ENCODE results near the gene DEFB118.

Gene DEFB118

DNA sequence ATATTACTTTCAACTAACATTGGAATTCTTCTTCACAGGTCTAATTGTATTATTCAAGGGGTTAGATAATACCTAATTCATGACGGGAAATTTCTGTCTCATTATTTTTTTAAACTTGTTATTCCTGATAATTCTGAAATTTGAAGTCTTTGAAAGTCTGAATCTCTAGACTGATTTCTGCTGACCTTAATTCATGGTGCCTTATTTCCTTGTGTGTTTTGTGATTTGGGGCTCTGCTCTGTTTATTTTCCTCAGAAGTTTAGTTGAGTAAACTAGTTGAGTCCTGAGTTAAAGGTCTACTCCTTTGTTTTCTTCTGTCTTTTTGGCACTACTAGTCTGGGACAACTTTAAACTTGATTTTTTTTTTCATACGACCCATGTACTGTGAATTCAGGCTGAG is 5.9 kb downstream of the DEFB118 start:
- TF ChIP-seq, protein P1, sequence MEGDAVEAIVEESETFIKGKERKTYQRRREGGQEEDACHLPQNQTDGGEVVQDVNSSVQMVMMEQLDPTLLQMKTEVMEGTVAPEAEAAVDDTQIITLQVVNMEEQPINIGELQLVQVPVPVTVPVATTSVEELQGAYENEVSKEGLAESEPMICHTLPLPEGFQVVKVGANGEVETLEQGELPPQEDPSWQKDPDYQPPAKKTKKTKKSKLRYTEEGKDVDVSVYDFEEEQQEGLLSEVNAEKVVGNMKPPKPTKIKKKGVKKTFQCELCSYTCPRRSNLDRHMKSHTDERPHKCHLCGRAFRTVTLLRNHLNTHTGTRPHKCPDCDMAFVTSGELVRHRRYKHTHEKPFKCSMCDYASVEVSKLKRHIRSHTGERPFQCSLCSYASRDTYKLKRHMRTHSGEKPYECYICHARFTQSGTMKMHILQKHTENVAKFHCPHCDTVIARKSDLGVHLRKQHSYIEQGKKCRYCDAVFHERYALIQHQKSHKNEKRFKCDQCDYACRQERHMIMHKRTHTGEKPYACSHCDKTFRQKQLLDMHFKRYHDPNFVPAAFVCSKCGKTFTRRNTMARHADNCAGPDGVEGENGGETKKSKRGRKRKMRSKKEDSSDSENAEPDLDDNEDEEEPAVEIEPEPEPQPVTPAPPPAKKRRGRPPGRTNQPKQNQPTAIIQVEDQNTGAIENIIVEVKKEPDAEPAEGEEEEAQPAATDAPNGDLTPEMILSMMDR (IDR thresholded peaks at IDR 0.05; ENCODE audit: low read length, missing control alignments): no peak
- DNase-seq (ENCODE audit: low read depth): no peak
- no peak overlapping the region for H3K4me3 ChIP-seq (replicated peaks; ENCODE audit: low read depth, low read length)

DNA sequence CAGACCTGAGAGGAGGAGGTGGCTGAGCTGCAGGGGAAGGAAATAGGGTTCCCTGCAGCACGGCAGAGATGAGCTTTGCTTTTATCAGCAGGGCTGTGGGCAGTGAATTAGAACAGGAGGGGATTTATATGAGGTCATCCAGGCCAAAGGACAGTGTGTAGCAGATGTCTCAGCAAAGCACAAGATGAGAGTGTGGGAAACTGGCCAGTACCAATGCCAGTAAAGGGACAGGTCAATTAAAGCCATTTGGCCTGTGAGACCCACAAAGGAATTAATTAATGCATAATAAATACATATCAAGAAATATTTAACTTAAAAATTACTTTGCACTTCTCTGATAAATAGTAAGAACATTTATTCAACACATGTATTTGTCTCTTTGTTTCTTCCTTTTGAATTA is 22.1 kb downstream of the DEFB118 start, which contains the start of gene DEFB119:
TSS of gene DEFB119 (minus strand) at position 101 of the 400 bp plus-strand sequence. CDS start 107 bp downstream, outside the sequence.
- TF ChIP-seq, protein P1 (IDR thresholded peaks at IDR 0.05; ENCODE audit: low read length, missing control alignments): no peak

DNA sequence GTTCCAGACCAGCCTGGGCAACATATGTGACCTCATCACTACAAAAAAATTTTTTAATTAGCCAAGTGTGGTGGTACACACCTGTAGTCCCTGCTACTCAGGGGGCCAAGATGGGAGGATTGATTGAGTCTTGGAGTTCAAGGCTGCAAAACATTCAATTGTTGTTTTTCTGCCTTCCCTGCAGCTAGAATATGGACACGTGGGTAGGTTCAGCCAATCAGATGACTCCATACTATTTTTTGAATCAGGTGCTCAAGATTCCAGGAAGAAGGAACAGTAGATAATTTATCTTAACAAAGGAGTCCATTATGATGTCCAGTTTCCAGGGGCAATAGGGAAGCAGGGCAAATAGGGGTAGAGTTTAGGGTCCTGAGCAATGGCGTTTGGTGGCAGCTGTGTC is 24.4 kb downstream of the DEFB118 start:
- no peak for DNase-seq (ENCODE audit: low read depth)

More for the DNA sequence above, 22.1 kb downstream of the DEFB118 start, which contains the start of gene DEFB119:
- no peak within 1 kb of the TSS for H3K4me3 ChIP-seq (replicated peaks; ENCODE audit: low read depth, low read length)
- DNase-seq (ENCODE audit: low read depth): no peak

DNA sequence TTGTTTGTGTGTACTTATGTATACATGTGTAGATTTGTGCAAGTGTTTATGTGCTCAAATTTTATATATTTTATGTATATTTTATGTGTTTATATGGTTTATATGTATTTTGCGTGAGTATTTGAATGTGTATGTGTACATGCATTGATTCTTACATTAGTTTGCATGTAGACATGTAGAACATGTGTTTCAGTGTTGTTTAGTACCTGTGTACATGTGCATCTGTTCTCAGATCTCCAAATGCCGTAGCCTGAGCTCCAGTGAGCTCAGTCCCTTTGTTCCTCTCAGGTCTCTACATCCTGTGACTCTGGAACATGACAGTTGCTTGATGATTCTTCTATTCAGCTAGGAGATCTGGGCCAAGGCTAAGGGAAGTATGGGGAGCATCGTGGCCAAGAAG is 26.5 kb downstream of the DEFB118 start:
- H3K4me3 ChIP-seq (replicated peaks; ENCODE audit: low read depth, low read length): no peak overlapping the region
- no peak for DNase-seq (ENCODE audit: low read depth)
- TF ChIP-seq, protein P1 (IDR thresholded peaks at IDR 0.05; ENCODE audit: low read length, missing control alignments): no peak

More for the DNA sequence above, 24.4 kb downstream of the DEFB118 start:
- TF ChIP-seq, protein P1 (IDR thresholded peaks at IDR 0.05; ENCODE audit: low read length, missing control alignments): no peak
- H3K4me3 ChIP-seq (replicated peaks; ENCODE audit: low read depth, low read length): no peak overlapping the region

DNA sequence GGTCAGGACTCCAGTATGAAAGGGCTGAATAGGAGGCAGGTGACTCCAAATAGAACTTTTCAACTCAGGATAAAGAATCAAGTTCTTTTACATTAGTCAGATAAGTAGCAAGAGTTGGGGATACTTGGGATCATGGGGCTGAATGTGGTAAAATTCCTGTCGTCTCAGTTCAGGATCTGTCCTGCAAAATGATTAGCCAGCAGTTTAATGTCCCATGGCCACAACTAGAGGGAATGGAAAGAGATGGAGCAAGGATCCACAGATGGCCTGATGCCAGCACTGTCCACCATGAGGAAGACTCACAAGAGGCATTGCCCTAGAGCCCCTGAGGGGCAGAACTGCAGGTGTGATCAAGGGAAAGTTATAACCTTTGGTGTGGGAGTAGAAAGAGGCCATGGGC is 35.5 kb downstream of the DEFB118 start:
- DNase-seq (ENCODE audit: low read depth): no peak
- no peak overlapping the region for H3K4me3 ChIP-seq (replicated peaks; ENCODE audit: low read depth, low read length)
- TF ChIP-seq, protein P1 (IDR thresholded peaks at IDR 0.05; ENCODE audit: low read length, missing control alignments): no peak

DNA sequence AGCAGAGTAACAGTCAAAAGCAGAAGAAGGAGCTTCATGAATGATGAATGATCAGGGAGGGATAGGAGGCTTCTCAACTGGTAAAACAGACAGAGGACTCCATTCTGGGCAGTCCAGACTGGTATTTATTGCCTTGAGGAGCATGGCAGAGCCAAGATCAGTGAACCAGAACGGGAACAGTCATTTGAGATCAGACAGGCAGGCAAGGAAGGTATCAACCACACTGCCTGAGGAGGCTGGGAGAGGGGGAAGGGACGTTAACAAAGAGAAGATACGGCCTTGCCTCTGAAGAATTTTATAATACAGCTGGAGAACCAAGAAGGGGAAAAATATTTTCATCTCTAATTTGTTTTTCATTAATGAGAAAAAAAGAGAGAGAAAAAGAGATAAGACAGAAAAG is 37.7 kb downstream of the DEFB118 start, which contains the start of gene DEFB121:
TSS of gene DEFB121 (minus strand) at position 101 of the 400 bp plus-strand sequence. CDS start at position 38, 63 bp downstream.
- H3K4me3 ChIP-seq (replicated peaks; ENCODE audit: low read depth, low read length): no peak within 1 kb of the TSS
- DNase-seq (ENCODE audit: low read depth): no peak
- TF ChIP-seq, protein P1 (IDR thresholded peaks at IDR 0.05; ENCODE audit: low read length, missing control alignments): no peak

DNA sequence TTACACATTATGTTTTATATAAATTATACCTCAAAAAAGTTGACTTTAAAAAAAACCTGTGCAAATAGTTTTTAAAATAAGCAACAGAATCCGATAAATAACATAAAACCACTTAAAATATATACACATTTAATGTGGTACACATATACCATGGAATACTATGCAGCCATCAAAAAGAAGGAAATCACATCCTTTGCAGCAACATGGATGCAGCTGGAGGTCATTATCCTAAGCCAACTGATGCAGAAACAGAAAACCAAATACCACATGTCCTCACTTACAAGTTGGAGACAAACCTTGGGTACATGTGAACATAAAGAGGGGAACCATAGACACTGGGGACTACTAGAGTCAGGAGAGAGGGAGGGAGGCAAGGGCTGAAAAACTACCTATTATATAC is 41.6 kb downstream of the DEFB118 start:
- TF ChIP-seq, protein P1 (IDR thresholded peaks at IDR 0.05; ENCODE audit: low read length, missing control alignments): no peak
- no peak overlapping the region for H3K4me3 ChIP-seq (replicated peaks; ENCODE audit: low read depth, low read length)
- DNase-seq (ENCODE audit: low read depth): no peak
